ENCODE results near the gene KHDC1. TPM values are rescaled to one million over a fixed set of nuclear protein-coding genes. Genes with fewer than 3 reads are reported as not detected.
"Not testable (repeated sequence)": the region's sequence is repeated elsewhere in the genome, so short reads cannot be mapped to it uniquely, and the experiment has no call there.

Gene KHDC1
- total RNA-seq, 1 donor, result 4.0 TPM

- no peaks in the 10 kb centered on the region for H4K20me1 ChIP-seq (ENCODE audit: insufficient read depth, low read length)
- peak overlapping the region; percentile 74 for H3K27ac ChIP-seq (ENCODE audit: low read depth, low read length)
- TF ChIP-seq CTCF (IDR thresholded peaks at IDR 0.05; ENCODE audit: extremely low read depth, low read depth, low read length), result no peak
- no peaks in the 10 kb centered on the region for H3K9me3 ChIP-seq (ENCODE audit: low read depth, low read length)
- peaks cover 20% of the 10 kb centered on the region for H3K4me1 ChIP-seq (ENCODE audit: insufficient read depth, low read length)
- H3K4me3 ChIP-seq (ENCODE audit: insufficient read depth, low read length), result no peak overlapping the region
- DNase-seq (ENCODE audit: insufficient read length, low spot score, missing footprints), result no peak
- no peaks in the 10 kb centered on the region for H3K36me3 ChIP-seq (ENCODE audit: insufficient read depth, low read length)
- peak overlapping the region; percentile 15 for H3K4me2 ChIP-seq (ENCODE audit: insufficient read depth, low read length)
- no peaks in the 10 kb centered on the region for H3K79me2 ChIP-seq (ENCODE audit: insufficient read depth, low read length)
- no peak overlapping the region for H2AFZ ChIP-seq (ENCODE audit: low read length)
- no peaks in the 10 kb centered on the region for H3K27me3 ChIP-seq (ENCODE audit: insufficient read depth, low read length)
Measured at GRCh38 chr6:73234733-73235132, 28.3 kb downstream of the KHDC1 start.

GRCh38 chr6:73233971-73234370, 29.0 kb downstream of the KHDC1 start:
- not testable (repeated sequence) for H3K9me3 ChIP-seq (ENCODE audit: low read depth, low read length); H3K4me3 ChIP-seq (ENCODE audit: insufficient read depth, low read length); DNase-seq (ENCODE audit: insufficient read length, low spot score, missing footprints); H3K79me2 ChIP-seq (ENCODE audit: insufficient read depth, low read length); H3K36me3 ChIP-seq (ENCODE audit: insufficient read depth, low read length); H4K20me1 ChIP-seq (ENCODE audit: insufficient read depth, low read length); H2AFZ ChIP-seq (ENCODE audit: low read length); H3K27me3 ChIP-seq (ENCODE audit: insufficient read depth, low read length)
- Histone ChIP-seq H3K4me1 (ENCODE audit: insufficient read depth, low read length) (peaks cover 20% of the 10 kb centered on the region), H3K4me2 (ENCODE audit: insufficient read depth, low read length) (peak overlapping the region; percentile 38), H3K27ac (ENCODE audit: low read depth, low read length) (peak overlapping the region; percentile 74)

- Histone ChIP-seq H2AFZ (ENCODE audit: low read length) (no peak overlapping the region), H3K79me2 (ENCODE audit: insufficient read depth, low read length) (no peaks in the 10 kb centered on the region), H3K4me1 (ENCODE audit: insufficient read depth, low read length) (peaks cover 20% of the 10 kb centered on the region), H3K4me3 (ENCODE audit: insufficient read depth, low read length) (no peak overlapping the region), H3K9me3 (ENCODE audit: low read depth, low read length) (no peaks in the 10 kb centered on the region), H4K20me1 (ENCODE audit: insufficient read depth, low read length) (no peaks in the 10 kb centered on the region), H3K36me3 (ENCODE audit: insufficient read depth, low read length) (no peaks in the 10 kb centered on the region), H3K4me2 (ENCODE audit: insufficient read depth, low read length) (no peak overlapping the region), H3K27me3 (ENCODE audit: insufficient read depth, low read length) (no peaks in the 10 kb centered on the region), H3K27ac (ENCODE audit: low read depth, low read length) (no peak overlapping the region)
- no peak for DNase-seq (ENCODE audit: insufficient read length, low spot score, missing footprints)
- TF ChIP-seq CTCF (IDR thresholded peaks at IDR 0.05; ENCODE audit: extremely low read depth, low read depth, low read length), result no peak
Measured at GRCh38 chr6:73233048-73233447, 29.9 kb downstream of the KHDC1 start.

GRCh38 chr6:73231986-73232391, 31.0 kb downstream of the KHDC1 start:
- Histone ChIP-seq H2AFZ (ENCODE audit: low read length) (no peak overlapping the region), H3K4me2 (ENCODE audit: insufficient read depth, low read length) (no peak overlapping the region), H4K20me1 (ENCODE audit: insufficient read depth, low read length) (no peaks in the 10 kb centered on the region), H3K36me3 (ENCODE audit: insufficient read depth, low read length) (no peaks in the 10 kb centered on the region), H3K27ac (ENCODE audit: low read depth, low read length) (no peak overlapping the region), H3K4me3 (ENCODE audit: insufficient read depth, low read length) (no peak overlapping the region), H3K27me3 (ENCODE audit: insufficient read depth, low read length) (no peaks in the 10 kb centered on the region), H3K4me1 (ENCODE audit: insufficient read depth, low read length) (peaks cover 20% of the 10 kb centered on the region), H3K9me3 (ENCODE audit: low read depth, low read length) (no peaks in the 10 kb centered on the region), H3K79me2 (ENCODE audit: insufficient read depth, low read length) (no peaks in the 10 kb centered on the region)
- TF ChIP-seq CTCF (IDR thresholded peaks at IDR 0.05; ENCODE audit: extremely low read depth, low read depth, low read length), result no peak
- DNase-seq (ENCODE audit: insufficient read length, low spot score, missing footprints), result no peak
